CD4-positive, alpha-beta T cell treated with Interleukin-17A for 4 hours (primary cell): ENCODE data around the gene ZFYVE27.

Source experiments
- DNase-seq: peaks from one replicate; pipeline ENCODE4 v3.0.0-alpha.2; 2020; ENCODE audit warnings: mixed read lengths

ZFYVE27 gene

GRCh38 chr10:97798958-97799610, 62.2 kb downstream of the ZFYVE27 start:
- DNase-seq = no peak

DNA sequence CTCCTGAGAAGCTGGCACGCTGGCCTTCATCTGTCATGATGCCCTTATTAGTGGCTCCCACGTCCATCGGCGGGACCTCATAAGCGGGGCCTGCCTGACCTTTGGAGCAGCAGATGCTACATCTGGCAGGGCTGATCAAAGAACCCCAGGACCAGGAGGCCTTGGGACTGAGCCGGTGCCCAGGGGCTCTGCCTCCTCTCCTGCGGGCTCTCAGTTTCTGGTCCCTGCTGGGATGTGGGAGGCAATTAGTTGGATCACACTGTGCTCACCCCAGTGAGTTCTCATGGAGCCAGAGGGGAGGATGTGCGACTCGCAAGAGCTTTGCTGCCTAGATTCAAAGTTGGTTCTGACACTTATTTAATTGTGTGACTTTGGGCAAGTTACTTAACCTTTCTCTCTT, 63.5 kb downstream of the ZFYVE27 start:
- no peak for DNase-seq

GRCh38 chr10:97801422-97801821, 64.5 kb downstream of the ZFYVE27 start:
- DNase-seq = no peak

DNA sequence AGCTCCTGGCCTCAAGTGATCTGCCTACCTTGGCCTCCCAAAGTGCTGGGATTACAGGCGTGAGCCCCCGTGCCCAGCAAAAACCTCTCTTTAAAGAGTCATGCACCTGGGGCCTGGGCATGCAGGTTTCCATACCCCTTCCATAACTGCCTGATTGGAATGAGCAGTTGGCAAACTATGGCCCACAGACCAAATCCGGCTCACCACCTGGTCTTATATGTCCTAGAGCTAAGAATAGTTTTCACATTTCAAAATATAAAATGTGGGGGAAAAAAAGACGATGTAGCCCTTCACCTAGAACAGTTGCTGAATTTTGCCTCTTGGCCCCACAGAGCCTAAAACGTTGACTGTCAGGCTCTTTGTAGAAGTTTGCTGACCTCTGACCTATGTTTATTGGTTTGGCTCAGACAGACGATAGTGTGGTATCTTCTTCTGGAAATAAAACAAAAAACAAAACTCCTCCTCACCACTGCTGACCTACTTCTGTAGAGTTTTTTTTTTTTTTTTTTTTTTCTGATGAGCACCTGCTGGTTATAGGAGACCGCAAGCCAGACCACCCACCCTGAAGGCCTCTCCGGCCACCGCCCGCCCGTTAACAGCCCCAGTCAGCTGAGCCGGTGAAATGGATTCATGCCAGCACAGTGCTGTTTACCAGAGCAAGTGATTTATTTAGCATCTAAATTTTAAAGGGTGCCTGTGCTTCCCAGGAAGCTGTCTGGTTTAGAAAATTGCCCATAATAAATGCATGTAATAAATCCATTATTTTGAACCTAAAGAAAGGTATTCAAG, 68.4 kb downstream of the ZFYVE27 start:
- no peak for DNase-seq

DNA sequence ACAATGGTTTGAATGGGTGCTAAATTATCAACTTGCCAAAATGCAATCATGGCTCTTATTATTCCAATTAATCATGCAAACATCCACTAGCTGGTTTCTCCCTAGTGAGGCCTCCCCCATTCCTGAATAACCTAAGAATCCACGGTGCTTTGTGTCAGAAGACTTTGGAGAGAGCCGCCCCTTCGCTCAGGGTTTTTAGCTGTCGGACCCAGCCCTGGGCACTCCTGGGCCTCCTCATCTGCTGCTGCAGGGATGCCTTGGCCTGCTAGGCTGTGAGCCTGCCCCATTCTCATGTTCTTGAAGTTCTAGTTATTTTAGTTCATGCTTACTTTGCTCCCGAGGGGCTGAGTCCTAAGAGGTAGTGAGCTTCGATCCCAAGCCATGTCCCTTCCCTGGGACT, 69.0 kb downstream of the ZFYVE27 start:
- DNase-seq = no peak

DNA sequence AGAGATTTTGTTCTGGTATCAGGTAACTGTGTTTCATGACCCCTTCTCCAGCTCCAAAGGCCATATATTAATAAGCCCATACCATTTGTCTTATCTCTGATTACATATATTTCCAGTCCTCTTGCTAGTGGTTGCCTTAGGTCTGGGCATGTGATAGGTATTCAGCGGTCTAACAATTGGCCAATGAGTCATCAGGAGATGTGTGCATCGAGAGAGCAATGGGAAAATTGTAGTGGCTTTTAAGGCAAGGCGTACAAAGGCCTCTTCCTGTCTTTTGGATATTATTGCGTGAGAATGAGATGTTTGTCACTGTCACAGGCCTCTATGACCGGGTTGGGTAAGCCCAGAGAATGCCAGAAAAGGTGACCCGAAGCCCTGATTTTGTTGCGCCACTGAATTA, 73.5 kb downstream of the ZFYVE27 start:
- DNase-seq = no peak
